ENCODE results near the gene WDR1. TPM values are rescaled to one million over a fixed set of nuclear protein-coding genes. Genes with fewer than 3 reads are reported as not detected.

Gene WDR1
- total RNA-seq, 1 donor from 2014 or later, result 200 TPM

- H3K9me3 Mint-ChIP-seq (ENCODE audit: low read depth), result no peaks in the 10 kb centered on the region
- no peak overlapping the region for H3K27ac Mint-ChIP-seq
- peaks cover 15% of the 10 kb centered on the region for H3K36me3 Mint-ChIP-seq (ENCODE audit: insufficient read depth)
- no peak for DNase-seq (ENCODE audit: low spot score, unreplicated experiment)
- no peaks in the 10 kb centered on the region for H3K27me3 Mint-ChIP-seq
- TF ChIP-seq CTCF (IDR thresholded peaks at IDR 0.05; ENCODE audit: unreplicated experiment), result no peak
- no peaks in the 10 kb centered on the region for H3K4me1 Mint-ChIP-seq (ENCODE audit: low read depth)
- H3K4me3 Mint-ChIP-seq (ENCODE audit: low read depth), result no peak overlapping the region
These were observed 33.9 kb downstream of the WDR1 start for GRCh38 chr4:10082459-10083272.

GRCh38 chr4:10082047-10082446 lies 34.6 kb downstream of the WDR1 start:
- no peak for DNase-seq (ENCODE audit: low spot score, unreplicated experiment)
- no peaks in the 10 kb centered on the region for H3K9me3 Mint-ChIP-seq (ENCODE audit: low read depth)
- H3K27ac Mint-ChIP-seq, result no peak overlapping the region

GRCh38 chr4:10081218-10081606 lies 35.4 kb downstream of the WDR1 start:
- H3K27ac Mint-ChIP-seq, result peak overlapping the region; percentile 18

More at GRCh38 chr4:10082047-10082446, 34.6 kb downstream of the WDR1 start:
- Mint-ChIP-seq H3K4me3 (ENCODE audit: low read depth) (no peak overlapping the region), H3K36me3 (ENCODE audit: insufficient read depth) (peaks cover 12% of the 10 kb centered on the region), H3K4me1 (ENCODE audit: low read depth) (no peaks in the 10 kb centered on the region), H3K27me3 (no peaks in the 10 kb centered on the region)
- no peak for TF ChIP-seq CTCF (IDR thresholded peaks at IDR 0.05; ENCODE audit: unreplicated experiment)

GRCh38 chr4:10080589-10081217 lies 35.9 kb downstream of the WDR1 start:
- H3K36me3 Mint-ChIP-seq (ENCODE audit: insufficient read depth), result peaks cover 16% of the 10 kb centered on the region
- no peaks in the 10 kb centered on the region for H3K27me3 Mint-ChIP-seq
- no peak overlapping the region for H3K4me3 Mint-ChIP-seq (ENCODE audit: low read depth)
- H3K4me1 Mint-ChIP-seq (ENCODE audit: low read depth), result no peaks in the 10 kb centered on the region
- no peak overlapping the region for H3K27ac Mint-ChIP-seq
- no peaks in the 10 kb centered on the region for H3K9me3 Mint-ChIP-seq (ENCODE audit: low read depth)
- DNase-seq (ENCODE audit: low spot score, unreplicated experiment), result no peak
- no peak for TF ChIP-seq CTCF (IDR thresholded peaks at IDR 0.05; ENCODE audit: unreplicated experiment)

More at GRCh38 chr4:10081218-10081606, 35.4 kb downstream of the WDR1 start:
- no peaks in the 10 kb centered on the region for H3K4me1 Mint-ChIP-seq (ENCODE audit: low read depth)
- DNase-seq (ENCODE audit: low spot score, unreplicated experiment), result no peak
- H3K9me3 Mint-ChIP-seq (ENCODE audit: low read depth), result no peaks in the 10 kb centered on the region
- H3K36me3 Mint-ChIP-seq (ENCODE audit: insufficient read depth), result peaks cover 15% of the 10 kb centered on the region
- no peak overlapping the region for H3K4me3 Mint-ChIP-seq (ENCODE audit: low read depth)
- no peaks in the 10 kb centered on the region for H3K27me3 Mint-ChIP-seq
- TF ChIP-seq CTCF (IDR thresholded peaks at IDR 0.05; ENCODE audit: unreplicated experiment), result no peak

- Mint-ChIP-seq H3K4me1 (ENCODE audit: low read depth) (no peaks in the 10 kb centered on the region), H3K36me3 (ENCODE audit: insufficient read depth) (peaks cover 13% of the 10 kb centered on the region), H3K27me3 (no peaks in the 10 kb centered on the region), H3K4me3 (ENCODE audit: low read depth) (no peak overlapping the region), H3K27ac (peak overlapping the region; percentile 6), H3K9me3 (ENCODE audit: low read depth) (no peaks in the 10 kb centered on the region)
- TF ChIP-seq CTCF (IDR thresholded peaks at IDR 0.05; ENCODE audit: unreplicated experiment), result no peak
- no peak for DNase-seq (ENCODE audit: low spot score, unreplicated experiment)
These were observed 36.5 kb downstream of the WDR1 start for GRCh38 chr4:10079912-10080588.
